ENCODE results near the gene RPL26. TPM values are rescaled to one million over a fixed set of nuclear protein-coding genes. Genes with fewer than 3 reads are reported as not detected.
"Not testable (repeated sequence)": the region's sequence is repeated elsewhere in the genome, so short reads cannot be mapped to it uniquely, and the experiment has no call there.

RPL26 gene
- total RNA-seq, 1 donor from 2014 or later: 1,547 TPM

DNA sequence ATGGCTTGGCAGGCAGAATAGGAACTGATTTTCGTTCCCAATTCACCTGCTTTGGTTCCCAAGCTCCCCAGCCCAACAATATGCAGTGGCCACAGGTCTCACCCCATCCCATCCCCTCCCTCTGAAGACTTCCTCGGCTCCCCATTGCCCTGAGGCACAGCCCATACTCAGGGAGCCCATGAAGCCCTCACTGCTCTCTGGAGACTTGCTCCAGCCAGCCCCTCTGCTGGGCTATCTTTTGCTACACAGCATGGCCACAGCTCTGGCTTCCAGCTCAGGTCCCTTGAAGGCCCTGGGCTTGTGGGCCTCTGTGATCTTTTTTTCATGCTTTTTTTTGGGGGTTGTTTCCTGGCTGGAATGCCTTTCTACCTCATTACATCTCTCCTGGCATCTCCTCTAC lies 23.2 kb upstream of the RPL26 start:
- intact Hi-C loops (cut with DNase I): no loop called here
- TF ChIP-seq, protein P1, sequence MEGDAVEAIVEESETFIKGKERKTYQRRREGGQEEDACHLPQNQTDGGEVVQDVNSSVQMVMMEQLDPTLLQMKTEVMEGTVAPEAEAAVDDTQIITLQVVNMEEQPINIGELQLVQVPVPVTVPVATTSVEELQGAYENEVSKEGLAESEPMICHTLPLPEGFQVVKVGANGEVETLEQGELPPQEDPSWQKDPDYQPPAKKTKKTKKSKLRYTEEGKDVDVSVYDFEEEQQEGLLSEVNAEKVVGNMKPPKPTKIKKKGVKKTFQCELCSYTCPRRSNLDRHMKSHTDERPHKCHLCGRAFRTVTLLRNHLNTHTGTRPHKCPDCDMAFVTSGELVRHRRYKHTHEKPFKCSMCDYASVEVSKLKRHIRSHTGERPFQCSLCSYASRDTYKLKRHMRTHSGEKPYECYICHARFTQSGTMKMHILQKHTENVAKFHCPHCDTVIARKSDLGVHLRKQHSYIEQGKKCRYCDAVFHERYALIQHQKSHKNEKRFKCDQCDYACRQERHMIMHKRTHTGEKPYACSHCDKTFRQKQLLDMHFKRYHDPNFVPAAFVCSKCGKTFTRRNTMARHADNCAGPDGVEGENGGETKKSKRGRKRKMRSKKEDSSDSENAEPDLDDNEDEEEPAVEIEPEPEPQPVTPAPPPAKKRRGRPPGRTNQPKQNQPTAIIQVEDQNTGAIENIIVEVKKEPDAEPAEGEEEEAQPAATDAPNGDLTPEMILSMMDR (IDR thresholded peaks at IDR 0.05): no peak
- no peaks in the 10 kb centered on the region for H3K36me3 ChIP-seq
- H3K4me3 ChIP-seq: no peak overlapping the region
- DNase-seq (ENCODE audit: low spot score in 2 of 2): no peak
- H3K4me1 ChIP-seq: no peaks in the 10 kb centered on the region
- H3K27ac ChIP-seq: no peak overlapping the region
- no peaks in the 10 kb centered on the region for H3K27me3 ChIP-seq
- H3K9me3 ChIP-seq: no peaks in the 10 kb centered on the region

DNA sequence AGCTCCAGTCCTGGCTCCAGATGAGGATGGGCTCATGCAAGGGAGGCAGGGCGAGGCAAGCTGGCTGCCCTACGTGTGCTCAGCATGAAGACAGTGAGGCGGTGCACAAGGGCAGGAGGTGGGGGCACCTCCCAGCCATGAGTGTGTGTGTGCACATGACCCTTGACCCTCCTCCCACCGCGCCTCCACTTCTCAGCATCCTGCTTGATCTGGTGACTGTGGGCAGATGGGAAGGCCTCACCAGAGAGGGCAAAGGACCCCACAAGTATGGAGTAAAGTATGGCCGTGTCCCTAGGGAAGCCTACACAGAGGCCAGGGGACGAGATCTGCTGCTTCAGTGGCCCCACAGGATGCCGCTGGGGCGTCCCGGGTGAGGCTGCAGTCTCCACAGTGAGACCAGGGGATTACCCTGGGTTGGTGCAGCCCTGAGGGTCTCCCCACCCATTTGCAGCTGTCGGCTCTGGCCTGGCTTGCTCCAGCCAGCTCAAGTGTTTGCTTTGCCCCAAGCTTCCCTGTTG lies 22.6 kb upstream of the RPL26 start:
- intact Hi-C loops (cut with DNase I): no loop called here
- H3K27me3 ChIP-seq: no peaks in the 10 kb centered on the region
- no peaks in the 10 kb centered on the region for H3K9me3 ChIP-seq
- H3K4me1 ChIP-seq: no peaks in the 10 kb centered on the region
- TF ChIP-seq, protein P1 (IDR thresholded peaks at IDR 0.05): no peak
- no peak overlapping the region for H3K4me3 ChIP-seq
- H3K36me3 ChIP-seq: no peaks in the 10 kb centered on the region
- DNase-seq (ENCODE audit: low spot score in 2 of 2): no peak
- no peak overlapping the region for H3K27ac ChIP-seq

DNA sequence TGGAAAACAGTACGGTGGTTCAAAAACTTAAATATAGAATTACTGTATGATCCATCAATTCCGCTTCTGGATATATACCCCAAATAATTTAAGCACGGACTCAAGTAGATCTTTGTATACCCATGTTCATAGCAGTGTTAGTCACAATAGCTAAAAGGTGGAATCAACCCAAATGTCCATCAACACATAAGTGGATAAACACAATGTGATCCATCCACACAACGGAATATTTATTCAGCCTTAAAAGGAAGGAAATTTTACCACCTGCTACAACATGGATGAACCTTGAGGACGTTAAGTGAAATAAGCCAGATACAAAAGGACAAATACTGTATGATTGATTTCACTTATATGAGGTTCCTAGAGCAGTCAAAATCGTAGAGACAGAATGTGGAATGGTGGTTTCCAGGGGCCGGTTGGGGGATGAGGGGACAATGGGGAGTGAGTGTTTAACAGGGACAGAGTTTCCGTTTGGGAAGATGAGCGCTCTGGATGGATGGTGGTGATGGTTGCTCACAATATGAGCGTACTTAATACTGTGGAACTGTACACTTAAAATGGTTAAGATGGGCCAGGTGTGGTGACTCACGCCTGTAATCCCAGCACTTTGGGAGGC lies 20.0 kb upstream of the RPL26 start:
- no peak overlapping the region for H3K4me3 ChIP-seq
- no peak for DNase-seq (ENCODE audit: low spot score in 2 of 2)
- H3K4me1 ChIP-seq: no peaks in the 10 kb centered on the region
- no peak overlapping the region for H3K27ac ChIP-seq
- intact Hi-C loops (cut with DNase I): no loop called here
- no peaks in the 10 kb centered on the region for H3K9me3 ChIP-seq
- H3K36me3 ChIP-seq: no peaks in the 10 kb centered on the region
- TF ChIP-seq, protein P1 (IDR thresholded peaks at IDR 0.05): no peak
- no peaks in the 10 kb centered on the region for H3K27me3 ChIP-seq

DNA sequence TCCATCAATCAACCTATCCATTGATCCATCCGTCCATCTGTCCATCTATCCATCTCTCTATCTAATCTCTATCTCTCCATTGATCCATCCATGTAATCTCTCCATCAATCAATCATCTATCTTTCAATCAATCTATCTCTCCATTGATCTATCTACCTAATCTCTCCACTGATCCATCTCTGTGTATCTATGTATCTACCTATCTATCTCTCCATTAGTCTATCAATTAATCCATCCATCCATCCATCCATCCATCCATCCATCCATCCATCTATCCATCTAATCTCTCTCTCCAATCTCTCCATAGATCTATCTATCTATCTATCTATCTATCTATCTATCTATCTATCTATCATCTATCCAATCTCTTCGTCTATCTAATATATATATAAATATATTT lies 18.1 kb upstream of the RPL26 start:
- no peaks in the 10 kb centered on the region for H3K27me3 ChIP-seq
- no peak for DNase-seq (ENCODE audit: low spot score in 2 of 2)
- TF ChIP-seq, protein P1 (IDR thresholded peaks at IDR 0.05): no peak
- H3K9me3 ChIP-seq: no peaks in the 10 kb centered on the region
- no peaks in the 10 kb centered on the region for H3K36me3 ChIP-seq
- no peak overlapping the region for H3K27ac ChIP-seq
- no peak overlapping the region for H3K4me3 ChIP-seq
- intact Hi-C loops (cut with DNase I): no loop called here
- H3K4me1 ChIP-seq: no peaks in the 10 kb centered on the region

DNA sequence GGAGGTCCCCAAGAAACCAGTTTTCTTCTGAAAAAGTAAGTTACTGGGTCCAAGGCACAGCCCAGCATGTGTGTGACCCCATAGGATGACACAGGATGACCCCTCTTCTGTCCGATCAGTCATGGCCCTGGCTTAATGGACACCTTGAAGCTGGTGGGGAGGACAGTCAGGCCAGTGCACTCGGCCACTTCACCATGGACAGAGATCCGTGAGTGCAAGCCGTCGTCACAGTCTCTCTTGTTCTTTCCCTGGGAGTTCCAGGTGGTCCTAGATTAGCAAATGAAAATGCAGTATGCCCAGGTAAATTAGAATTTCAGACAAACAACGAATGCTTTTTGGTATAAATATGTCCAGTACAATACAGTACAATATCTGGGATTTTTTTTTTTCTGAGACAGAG lies 16.0 kb upstream of the RPL26 start:
- H3K27me3 ChIP-seq: no peaks in the 10 kb centered on the region
- TF ChIP-seq, protein P1 (IDR thresholded peaks at IDR 0.05): no peak

DNA sequence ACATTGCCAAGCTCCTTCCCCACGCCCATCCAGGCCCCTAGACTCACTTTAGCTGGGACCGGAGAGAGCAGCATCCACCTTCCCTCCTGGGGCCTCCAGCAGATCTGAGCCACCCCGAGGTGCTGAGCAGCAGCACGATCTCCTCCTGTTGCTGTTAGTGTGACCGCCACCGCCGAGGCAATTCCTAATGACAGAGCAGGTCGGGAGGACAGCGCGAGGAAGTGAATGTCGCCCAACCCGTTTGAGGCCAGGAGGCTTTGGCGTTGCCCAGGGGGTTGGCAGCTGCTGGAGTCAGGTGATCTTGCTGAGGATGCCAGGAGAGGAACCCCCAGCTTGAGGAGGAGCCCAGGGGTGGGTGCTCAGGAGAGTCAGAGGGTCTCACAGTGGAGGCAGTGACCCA lies 14.6 kb upstream of the RPL26 start, which contains the start of gene RNF222:
TSS of gene RNF222 (minus strand) at position 192 of the 400 bp plus-strand sequence. CDS start 4,366 bp downstream, outside the sequence.
- TF ChIP-seq, protein P1 (IDR thresholded peaks at IDR 0.05): no peak
- intact Hi-C loops (cut with DNase I): no loop called here
- no peak for DNase-seq (ENCODE audit: low spot score in 2 of 2)
- H3K27ac ChIP-seq: no peak within 1 kb of the TSS
- H3K4me1 ChIP-seq: no peaks in the 10 kb centered on the region
- H3K36me3 ChIP-seq: no peaks in the 10 kb centered on the region
- H3K9me3 ChIP-seq: no peaks in the 10 kb centered on the region
- H3K27me3 ChIP-seq: no peaks in the 10 kb centered on the region
- H3K4me3 ChIP-seq: no peak within 1 kb of the TSS

More for the DNA sequence above, 16.0 kb upstream of the RPL26 start:
- DNase-seq (ENCODE audit: low spot score in 2 of 2): no peak
- H3K4me1 ChIP-seq: no peaks in the 10 kb centered on the region
- no peak overlapping the region for H3K27ac ChIP-seq
- no peak overlapping the region for H3K4me3 ChIP-seq
- H3K36me3 ChIP-seq: no peaks in the 10 kb centered on the region
- H3K9me3 ChIP-seq: no peaks in the 10 kb centered on the region
- intact Hi-C loops (cut with DNase I): no loop called here

DNA sequence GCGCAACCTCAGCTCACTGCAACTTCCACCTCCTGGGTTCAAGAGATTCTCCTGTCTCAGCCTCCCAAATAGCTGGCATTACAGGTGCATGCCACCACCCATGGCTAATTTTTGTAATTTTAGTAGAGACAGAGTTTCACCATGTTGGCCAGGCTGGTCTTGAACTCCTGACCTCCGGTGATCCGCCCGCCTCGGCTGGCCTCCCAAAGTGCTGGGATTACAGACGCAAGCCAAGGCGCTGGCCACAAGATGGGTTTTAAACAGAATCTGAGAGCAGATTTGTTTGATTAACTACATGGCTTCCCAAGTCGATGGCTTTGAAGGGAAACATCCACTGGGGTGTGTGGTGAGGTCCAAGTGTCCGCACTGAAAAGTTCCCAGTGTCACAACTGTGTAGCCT lies 11.5 kb upstream of the RPL26 start:
- H3K27ac ChIP-seq; H3K4me3 ChIP-seq; H3K27me3 ChIP-seq; H3K9me3 ChIP-seq; DNase-seq (ENCODE audit: low spot score in 2 of 2); intact Hi-C loops (cut with DNase I); H3K4me1 ChIP-seq; H3K36me3 ChIP-seq: not testable (repeated sequence)

Data from ascending aorta (tissue), 2 donors.